Ectodermal cell (in vitro differentiated cells): ENCODE results near the gene NTN1.

ENCODE experiments used
- H3K27ac ChIP-seq: 2 replicates; pipeline ENCODE4 v1.7.0; 2013; ENCODE audit warnings: mild to moderate bottlenecking, low read depth, low read length; ENCODE audit not compliant: insufficient read depth, poor library complexity, severe bottlenecking
- H3K27me3 ChIP-seq: 2 replicates; pipeline ENCODE4 v1.7.0; 2013; ENCODE audit warnings: mild to moderate bottlenecking, low read length; ENCODE audit not compliant: insufficient read depth, control insufficient read depth, poor library complexity, severe bottlenecking
- H3K36me3 ChIP-seq: one replicate; pipeline ENCODE4 v1.7.0; 2013; ENCODE audit warnings: low read length; ENCODE audit not compliant: control insufficient read depth, insufficient read depth
- H3K4me1 ChIP-seq: one replicate; pipeline ENCODE4 v1.7.0; 2013; ENCODE audit warnings: low read length; ENCODE audit not compliant: control insufficient read depth, insufficient read depth
- H3K4me3 ChIP-seq: 2 replicates; pipeline ENCODE4 v1.7.0; 2013; ENCODE audit warnings: low read depth, low read length, control low read depth; ENCODE audit not compliant: insufficient read depth
- H3K9me3 ChIP-seq: 2 replicates; pipeline ENCODE4 v1.7.0; 2013; ENCODE audit warnings: mild to moderate bottlenecking, low read length, moderate library complexity; ENCODE audit not compliant: control insufficient read depth
- WGBS, 2 experiments: methylation state at CpG; one replicate each; pipeline ENCODE4 v1.1.7; 2013; ENCODE audit warnings: missing lambda C conversion rate in 2 of 2; 5-methylcytosine and 5-hydroxymethylcytosine counted together

Gene NTN1

DNA sequence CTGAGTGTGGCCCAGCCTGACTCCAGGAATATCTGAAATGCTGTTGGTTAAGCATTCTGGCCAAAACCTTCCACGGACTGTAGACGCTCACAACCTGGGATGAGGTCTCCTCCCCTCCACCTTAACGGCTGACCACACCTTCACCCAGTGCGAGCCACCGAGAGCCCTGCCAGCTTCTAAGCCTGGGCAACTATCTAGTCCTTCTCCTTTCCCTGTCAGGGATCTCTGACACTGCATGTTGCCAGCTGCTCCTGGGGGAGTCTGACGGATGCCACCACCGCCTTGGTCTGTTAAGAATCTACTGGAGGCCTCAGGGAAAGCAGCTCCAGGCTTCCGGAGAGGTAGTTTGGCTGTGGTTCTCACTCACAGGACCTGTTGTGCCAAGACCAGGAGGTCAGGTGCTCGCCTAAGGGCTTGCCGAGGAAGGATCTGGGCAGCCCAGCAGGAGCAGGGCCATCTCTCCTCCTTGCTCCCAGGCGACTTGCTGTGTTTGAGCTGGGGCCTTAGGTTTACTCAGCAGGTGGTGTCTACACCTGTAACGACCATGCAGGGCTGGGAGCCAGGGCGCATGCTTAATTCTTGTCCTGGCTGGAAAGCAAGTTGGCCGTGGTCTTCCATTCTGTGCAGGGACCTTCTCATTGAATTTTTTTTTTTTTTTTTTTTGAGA, 111.8 kb downstream of the NTN1 start:
- Histone ChIP-seq H3K36me3 (no peaks in the 10 kb centered on the region), H3K27me3 (no peaks in the 10 kb centered on the region), H3K4me1 (no peaks in the 10 kb centered on the region), H3K9me3 (no peaks in the 10 kb centered on the region), H3K27ac (no peak overlapping the region), H3K4me3 (no peak overlapping the region)
- WGBS, 2 experiments: 90 to 91% methylated on average over 14 of the region's 14 CpGs

DNA sequence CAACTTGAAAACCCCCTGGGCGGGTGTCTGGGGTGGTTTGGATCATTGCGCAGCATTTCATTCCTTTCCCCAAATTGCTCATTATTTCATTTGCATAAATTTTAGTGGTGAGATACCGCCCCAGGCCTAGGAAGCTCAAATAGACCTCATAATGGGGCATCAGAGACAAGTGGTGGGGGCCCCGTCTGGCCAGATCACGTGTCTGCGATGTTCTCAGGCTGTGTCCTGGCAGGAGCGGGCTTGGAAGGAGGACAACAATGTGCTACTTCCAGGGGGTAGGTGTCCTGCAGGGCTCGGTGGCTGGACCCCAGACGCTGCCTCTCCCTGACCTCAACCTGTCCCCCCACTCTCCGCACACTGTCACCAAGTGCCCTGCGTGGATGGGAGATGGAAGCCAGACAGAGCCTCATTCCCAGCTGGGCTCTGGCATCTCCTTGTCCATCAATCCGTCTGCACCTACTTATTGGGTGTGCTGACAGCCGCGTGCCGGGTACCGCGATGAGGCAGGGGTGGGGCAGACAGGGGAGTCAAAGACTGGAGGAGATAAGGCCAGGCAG, 116.9 kb downstream of the NTN1 start:
- Histone ChIP-seq H3K9me3 (no peaks in the 10 kb centered on the region), H3K4me1 (peaks cover 4% of the 10 kb centered on the region), H3K27ac (no peak overlapping the region), H3K36me3 (no peaks in the 10 kb centered on the region), H3K27me3 (no peaks in the 10 kb centered on the region), H3K4me3 (no peak overlapping the region)
- WGBS, 2 experiments: 88 to 91% methylated on average over 15 to 17 of the region's 17 CpGs

DNA sequence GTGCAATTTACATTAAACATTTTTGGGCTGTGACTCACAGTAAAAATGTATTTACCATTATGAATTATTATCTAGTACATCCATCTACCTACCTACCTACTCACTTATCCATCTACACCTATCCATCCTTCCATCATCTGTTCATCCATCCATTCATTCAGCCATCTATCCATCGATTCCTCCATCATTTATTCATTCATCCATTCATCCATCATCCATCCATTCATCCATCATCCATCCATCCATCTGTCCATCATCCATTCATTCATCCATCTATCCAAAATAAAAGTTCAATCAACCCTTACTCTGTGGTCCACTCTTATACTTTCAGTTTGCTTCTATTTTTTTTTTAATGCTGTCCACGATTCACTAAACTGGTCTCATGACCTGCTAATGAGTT, 118.4 kb downstream of the NTN1 start:
- 91 to 93% methylated on average over 2 of the region's 2 CpGs for WGBS, 2 experiments
- Histone ChIP-seq H3K36me3 (no peaks in the 10 kb centered on the region), H3K9me3 (no peaks in the 10 kb centered on the region), H3K27ac (no peak overlapping the region), H3K4me3 (no peak overlapping the region), H3K4me1 (peaks cover 4% of the 10 kb centered on the region), H3K27me3 (no peaks in the 10 kb centered on the region)

DNA sequence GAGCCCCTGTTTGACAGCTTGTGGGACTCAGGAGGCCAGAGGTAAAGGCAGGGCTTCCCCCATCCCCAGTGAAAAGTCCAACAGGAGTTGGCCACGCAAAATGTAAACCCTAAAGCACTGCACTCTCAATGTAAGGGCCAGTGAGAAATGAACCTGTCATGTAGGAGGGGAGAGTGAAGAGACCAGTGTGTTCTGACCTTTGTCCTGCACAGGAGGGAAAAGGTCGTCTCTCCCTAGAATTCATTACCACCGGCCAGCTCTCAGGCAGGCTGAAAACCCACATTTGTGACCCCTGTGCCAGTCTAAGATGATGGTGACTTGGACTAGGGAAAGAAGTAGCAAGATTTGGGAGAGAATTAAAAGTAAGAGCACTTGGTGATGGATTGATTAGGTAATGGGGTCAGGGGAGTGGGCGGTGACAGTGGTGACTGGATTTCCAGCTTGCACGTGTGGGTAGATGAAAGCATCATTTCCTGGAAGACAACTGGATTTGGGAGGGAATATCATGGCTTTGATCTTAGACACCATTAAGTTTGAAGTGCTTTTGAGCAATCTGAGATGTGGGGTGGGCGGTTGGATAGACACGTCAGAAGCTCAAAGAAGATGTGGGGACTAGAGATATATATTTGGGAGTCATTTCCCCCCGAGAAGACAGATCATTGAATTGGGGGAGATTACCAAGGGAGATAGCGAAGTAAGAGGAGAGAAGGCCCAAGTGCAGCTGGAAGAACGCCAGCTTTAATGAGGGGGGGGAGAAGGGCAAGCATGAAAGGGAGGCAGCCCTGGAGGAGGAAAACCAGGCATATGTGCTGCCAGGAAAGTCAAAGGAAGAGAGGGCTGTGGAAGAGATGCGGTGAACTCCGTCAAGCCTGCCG, 119.5 kb downstream of the NTN1 start:
- Histone ChIP-seq H3K36me3 (no peaks in the 10 kb centered on the region), H3K4me1 (peaks cover 4% of the 10 kb centered on the region), H3K4me3 (no peak overlapping the region), H3K27me3 (no peaks in the 10 kb centered on the region), H3K9me3 (no peaks in the 10 kb centered on the region), H3K27ac (no peak overlapping the region)
- 92 to 93% methylated on average over 13 of the region's 13 CpGs for WGBS, 2 experiments

DNA sequence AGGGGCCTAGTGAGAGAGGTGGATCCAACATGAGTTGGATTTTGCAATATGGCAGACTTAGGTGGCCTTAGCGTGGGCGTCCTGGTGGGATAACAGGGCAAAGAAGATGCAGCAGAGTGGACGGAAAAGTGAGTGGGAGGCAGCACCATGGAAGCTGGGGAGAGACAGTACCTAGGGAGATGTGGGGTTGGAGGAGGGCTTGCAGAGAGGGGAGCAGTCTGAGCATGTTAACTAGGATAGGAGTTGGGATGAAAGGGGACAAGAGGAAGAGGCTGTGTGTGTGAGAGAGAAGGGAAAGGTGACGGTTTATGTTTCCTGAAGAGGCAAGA, 120.1 kb downstream of the NTN1 start:
- Histone ChIP-seq H3K4me3 (no peak overlapping the region), H3K4me1 (peaks cover 4% of the 10 kb centered on the region), H3K27ac (no peak overlapping the region), H3K27me3 (no peaks in the 10 kb centered on the region), H3K36me3 (no peaks in the 10 kb centered on the region), H3K9me3 (no peaks in the 10 kb centered on the region)
- 92 to 94% methylated on average over 4 of the region's 4 CpGs for WGBS, 2 experiments

DNA sequence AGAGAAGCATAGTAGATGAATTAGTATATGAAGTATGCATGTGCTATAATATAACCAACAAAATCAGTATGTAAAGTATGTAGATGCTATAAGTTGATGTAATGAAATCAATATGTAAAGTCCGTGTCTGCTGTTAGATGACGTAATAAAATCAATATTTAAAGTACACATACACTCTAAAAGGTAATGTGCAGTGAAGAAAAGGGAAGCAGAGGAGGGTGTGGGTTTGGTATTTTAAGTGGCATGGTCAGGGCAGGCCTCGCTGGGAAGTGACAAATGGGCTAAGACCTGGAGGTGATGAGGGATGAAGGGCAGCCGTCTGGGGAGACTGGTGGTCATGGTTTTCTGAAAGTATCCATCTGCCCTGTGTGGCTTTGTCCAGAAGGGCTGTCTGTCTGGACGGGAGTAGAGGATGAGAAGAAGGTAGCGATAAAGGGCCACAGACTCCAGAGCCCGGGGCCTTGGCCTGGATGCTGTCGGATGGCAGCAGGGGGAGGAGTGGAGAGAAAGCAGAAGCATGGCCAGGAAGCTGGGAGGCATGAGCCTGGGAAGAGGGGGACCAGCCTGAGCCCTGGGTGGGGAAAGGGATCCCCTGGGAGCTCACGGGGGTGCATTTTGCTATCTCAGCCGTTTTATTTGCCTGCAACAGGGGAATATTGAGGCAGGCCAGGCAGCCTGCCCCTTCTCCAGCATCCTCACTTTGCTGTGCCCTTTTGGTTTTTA, 121.6 kb downstream of the NTN1 start:
- Histone ChIP-seq H3K4me3 (no peak overlapping the region), H3K27ac (no peak overlapping the region), H3K27me3 (no peaks in the 10 kb centered on the region), H3K4me1 (peaks cover 4% of the 10 kb centered on the region), H3K9me3 (no peaks in the 10 kb centered on the region), H3K36me3 (no peaks in the 10 kb centered on the region)
- 91 to 92% methylated on average over 9 to 10 of the region's 10 CpGs for WGBS, 2 experiments

DNA sequence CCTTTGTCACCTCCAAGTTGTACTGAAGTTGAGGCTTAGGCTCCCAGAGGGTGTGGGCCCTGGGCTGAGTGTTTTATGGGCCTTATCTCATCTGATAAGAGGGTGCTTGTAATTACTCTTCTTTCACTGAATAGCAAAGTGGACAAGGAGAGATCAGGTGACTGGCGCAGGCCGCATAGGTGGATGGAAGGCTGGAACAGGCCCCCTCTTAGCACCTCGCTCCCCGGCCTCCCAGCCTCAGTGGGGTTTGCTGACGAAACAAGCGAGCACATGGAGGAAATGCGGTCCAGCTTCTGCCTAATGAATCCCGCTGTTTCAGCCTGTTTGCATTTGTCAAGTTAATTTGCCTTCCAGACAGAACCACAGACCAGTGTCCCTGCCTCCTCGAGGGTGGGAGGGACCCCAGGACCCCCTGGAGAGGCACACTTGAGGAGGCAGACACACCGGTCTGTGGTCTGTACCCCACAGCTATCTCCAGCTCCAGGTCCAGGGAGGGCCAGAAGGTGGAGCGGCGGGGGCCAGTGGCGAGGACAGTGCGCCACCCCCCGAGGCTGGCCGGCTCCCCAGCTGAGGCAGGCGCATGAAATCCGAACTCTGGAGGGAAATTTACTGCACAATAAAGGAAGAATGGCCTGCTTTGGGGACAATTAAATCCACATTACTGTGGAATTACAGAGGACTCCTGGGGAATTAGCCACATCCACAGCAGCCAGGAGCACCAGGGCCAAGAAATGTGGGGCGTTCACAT, 123.4 kb downstream of the NTN1 start:
- Histone ChIP-seq H3K9me3 (no peaks in the 10 kb centered on the region), H3K27ac (no peak overlapping the region), H3K4me1 (no peaks in the 10 kb centered on the region), H3K36me3 (no peaks in the 10 kb centered on the region), H3K27me3 (no peaks in the 10 kb centered on the region), H3K4me3 (no peak overlapping the region)
- WGBS, 2 experiments: 87 to 90% methylated on average over 19 of the region's 19 CpGs

DNA sequence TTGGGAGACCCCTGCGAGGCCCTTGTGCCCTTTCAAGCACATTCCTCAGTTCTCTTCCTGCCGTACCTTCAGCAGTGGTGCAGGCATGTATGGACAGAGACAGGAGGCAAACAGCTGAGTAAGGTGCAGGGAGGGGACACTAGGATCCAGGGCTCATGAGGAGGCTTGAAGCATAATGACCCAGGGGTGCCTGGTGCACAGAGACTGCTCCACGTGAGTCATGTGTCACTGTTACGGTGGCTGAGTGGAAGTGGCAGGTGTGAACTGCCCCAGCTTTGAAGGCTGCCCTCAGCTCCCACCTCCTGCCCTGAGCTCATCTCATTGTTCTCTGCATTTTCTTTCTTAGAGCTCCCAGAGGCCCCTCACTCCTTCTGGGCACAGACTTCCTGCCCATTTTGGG, 124.8 kb downstream of the NTN1 start:
- H3K36me3 ChIP-seq: no peaks in the 10 kb centered on the region
- WGBS, 2 experiments: 83 to 85% methylated on average over 4 of the region's 4 CpGs
- no peak overlapping the region for H3K27ac ChIP-seq
- H3K9me3 ChIP-seq: no peaks in the 10 kb centered on the region
- H3K27me3 ChIP-seq: no peaks in the 10 kb centered on the region
- peaks cover 10% of the 10 kb centered on the region for H3K4me1 ChIP-seq
- H3K4me3 ChIP-seq: no peak overlapping the region

DNA sequence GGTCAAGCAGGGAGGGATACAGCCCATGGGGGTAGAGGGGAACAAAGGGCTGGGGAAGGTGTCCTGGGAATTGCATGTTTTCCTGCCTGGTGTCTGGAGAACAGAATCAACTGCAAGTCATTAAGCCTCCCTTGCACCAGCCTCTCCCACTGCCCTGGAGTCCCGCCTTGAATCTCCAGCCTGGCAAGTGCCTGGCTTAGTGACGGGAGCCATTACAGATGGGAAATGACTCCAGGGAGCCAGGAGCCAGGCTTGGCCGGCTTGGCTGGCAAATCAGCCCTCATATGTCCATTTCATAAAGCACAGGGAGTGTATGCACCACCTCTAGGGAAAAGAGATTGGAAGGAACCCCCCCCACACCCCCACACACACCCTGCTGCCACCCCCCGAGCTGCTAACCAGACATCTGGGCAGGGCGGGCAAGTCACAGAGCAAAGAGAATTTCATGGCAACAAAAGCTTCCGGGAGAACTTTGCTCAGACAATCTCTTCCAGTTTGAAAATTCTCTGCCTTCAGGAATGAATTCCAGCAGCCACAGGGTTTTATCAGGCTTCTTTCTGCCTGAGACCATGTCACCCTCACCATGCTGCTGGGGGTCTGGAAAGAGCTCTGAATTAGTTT, 127.7 kb downstream of the NTN1 start:
- H3K4me1 ChIP-seq: peaks cover 12% of the 10 kb centered on the region
- H3K27me3 ChIP-seq: no peaks in the 10 kb centered on the region
- no peak overlapping the region for H3K4me3 ChIP-seq
- no peaks in the 10 kb centered on the region for H3K9me3 ChIP-seq
- 74 to 77% methylated on average over 6 of the region's 6 CpGs for WGBS, 2 experiments
- no peak overlapping the region for H3K27ac ChIP-seq
- H3K36me3 ChIP-seq: no peaks in the 10 kb centered on the region
